HG03558 (cell line): ENCODE data around the gene SASS6.

Experiments
- ATAC-seq: cut with Tn5 transposase; IDR thresholded peaks from one replicate; pipeline ENCODE4 v1.9.1; 2021; ENCODE audit warnings: moderate number of reproducible peaks; ENCODE audit not compliant: unreplicated experiment; ENCODE audit errors: extremely low read depth

The SASS6 gene

GRCh38 chr1:100132566-100133477 is at the start of gene SASS6, which contains the start of gene TRMT13:
Gene SASS6, minus strand, starts transcription at chr1:100132930. Its CDS starts 116 bp downstream, at chr1:100132814.
Gene TRMT13, plus strand, starts transcription at chr1:100133163. Its CDS starts 6 bp downstream, at chr1:100133169.
- ATAC-seq = peak; percentile 82

- ATAC-seq = no peak
These were observed 45.4 kb upstream of the SASS6 start, which contains the start of gene LRRC39 for GRCh38 chr1:100178091-100178490. Gene LRRC39, minus strand, starts transcription at chr1:100178256. Its CDS starts 9,740 bp downstream, at chr1:100168516.

GRCh38 chr1:100177295-100178041 is 44.7 kb upstream of the SASS6 start:
- ATAC-seq = no peak

GRCh38 chr1:100168051-100168450 is 35.3 kb upstream of the SASS6 start:
- ATAC-seq = no peak

GRCh38 chr1:100164702-100165101 is 32.0 kb upstream of the SASS6 start:
- no peak for ATAC-seq

- no peak for ATAC-seq
These were observed 31.5 kb upstream of the SASS6 start for GRCh38 chr1:100164216-100164615.

GRCh38 chr1:100162881-100163280 is 30.2 kb upstream of the SASS6 start:
- ATAC-seq = no peak

- peak; percentile 46 for ATAC-seq
These were observed 19.5 kb upstream of the SASS6 start for GRCh38 chr1:100152271-100152670.

- ATAC-seq = no peak
These were observed 18.9 kb upstream of the SASS6 start for GRCh38 chr1:100151679-100152078.

- no peak for ATAC-seq
These were observed 15.1 kb upstream of the SASS6 start for GRCh38 chr1:100147875-100148274.

GRCh38 chr1:100146958-100147357 is 14.2 kb upstream of the SASS6 start:
- no peak for ATAC-seq

GRCh38 chr1:100145116-100145515 is 12.4 kb upstream of the SASS6 start:
- ATAC-seq = no peak

- ATAC-seq = no peak
These were observed 9.6 kb upstream of the SASS6 start for GRCh38 chr1:100142343-100142742.

GRCh38 chr1:100141192-100141591 is 8.5 kb upstream of the SASS6 start:
- no peak for ATAC-seq

GRCh38 chr1:100137602-100138001 is 4.9 kb upstream of the SASS6 start:
- no peak for ATAC-seq

GRCh38 chr1:100134872-100135271 is 2.1 kb upstream of the SASS6 start:
- ATAC-seq = no peak

- no peak for ATAC-seq
These were observed 1.1 kb downstream of the SASS6 start for GRCh38 chr1:100131623-100132022.

- ATAC-seq = no peak
These were observed 2.1 kb downstream of the SASS6 start for GRCh38 chr1:100130552-100131077.

GRCh38 chr1:100127226-100127625 is 5.5 kb downstream of the SASS6 start:
- ATAC-seq = no peak

- ATAC-seq = no peak
These were observed 10.6 kb downstream of the SASS6 start for GRCh38 chr1:100122177-100122576.

GRCh38 chr1:100115524-100115923 is 17.2 kb downstream of the SASS6 start:
- no peak for ATAC-seq
